GM18909 (cell line): ENCODE measurements around the gene EBI3.
"Not testable (repeated sequence)": the region's sequence is repeated elsewhere in the genome, so short reads cannot be mapped to it uniquely, and the experiment has no call there.

ENCODE experiments used
- ATAC-seq: cut with Tn5 transposase; IDR thresholded peaks from one replicate; pipeline ENCODE4 v1.9.1; 2021; ENCODE audit warnings: mild to moderate bottlenecking; ENCODE audit not compliant: unreplicated experiment, poor library complexity

Gene EBI3

GRCh38 chr19:4274321-4274686 is 45.0 kb downstream of the EBI3 start:
- ATAC-seq, result not testable (repeated sequence)

- ATAC-seq, result no peak
Observed at GRCh38 chr19:4277191-4277696, 47.9 kb downstream of the EBI3 start.

DNA sequence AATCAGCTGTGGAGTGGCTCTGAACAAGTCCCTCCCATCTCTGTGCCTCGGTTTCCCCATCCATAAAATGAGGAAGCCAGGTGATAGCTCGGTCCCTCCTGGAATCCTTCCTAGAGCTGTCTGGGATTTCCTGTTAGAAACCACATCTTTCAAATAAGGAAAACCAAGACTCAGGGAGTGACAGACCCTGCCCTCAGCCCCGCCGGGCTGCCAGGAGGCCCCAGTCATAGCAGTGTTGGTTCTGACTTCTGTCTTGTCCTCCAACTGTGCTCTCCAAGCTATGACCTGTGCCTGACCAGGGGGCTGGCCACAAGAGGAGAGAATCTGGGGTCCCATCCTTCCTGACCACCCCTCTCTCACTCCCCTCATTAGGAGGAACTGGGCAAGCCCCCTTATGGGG is 48.7 kb downstream of the EBI3 start:
- ATAC-seq, result no peak

GRCh38 chr19:4278419-4279266 is 49.3 kb downstream of the EBI3 start, which contains the start of gene SHD:
Gene SHD (plus strand): TSS chr19:4279266. CDS start chr19:4280064, 798 bp downstream.
- ATAC-seq, result no peak

DNA sequence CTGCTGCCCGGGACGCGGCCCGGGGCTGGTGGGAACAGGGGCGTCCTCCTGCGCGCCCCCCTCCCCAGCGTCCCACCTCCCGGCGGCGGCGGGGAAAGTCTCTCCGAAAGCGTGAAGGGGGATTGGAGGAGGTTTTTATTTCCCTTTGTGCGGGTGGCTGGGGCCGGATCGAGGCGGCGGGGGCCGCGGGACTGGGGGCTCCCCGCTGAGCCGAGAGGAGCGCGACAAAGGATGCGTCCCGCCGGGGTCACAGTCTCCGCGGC is 49.9 kb downstream of the EBI3 start:
- ATAC-seq, result no peak

GRCh38 chr19:4279530-4280422 is 50.5 kb downstream of the EBI3 start:
- no peak for ATAC-seq

DNA sequence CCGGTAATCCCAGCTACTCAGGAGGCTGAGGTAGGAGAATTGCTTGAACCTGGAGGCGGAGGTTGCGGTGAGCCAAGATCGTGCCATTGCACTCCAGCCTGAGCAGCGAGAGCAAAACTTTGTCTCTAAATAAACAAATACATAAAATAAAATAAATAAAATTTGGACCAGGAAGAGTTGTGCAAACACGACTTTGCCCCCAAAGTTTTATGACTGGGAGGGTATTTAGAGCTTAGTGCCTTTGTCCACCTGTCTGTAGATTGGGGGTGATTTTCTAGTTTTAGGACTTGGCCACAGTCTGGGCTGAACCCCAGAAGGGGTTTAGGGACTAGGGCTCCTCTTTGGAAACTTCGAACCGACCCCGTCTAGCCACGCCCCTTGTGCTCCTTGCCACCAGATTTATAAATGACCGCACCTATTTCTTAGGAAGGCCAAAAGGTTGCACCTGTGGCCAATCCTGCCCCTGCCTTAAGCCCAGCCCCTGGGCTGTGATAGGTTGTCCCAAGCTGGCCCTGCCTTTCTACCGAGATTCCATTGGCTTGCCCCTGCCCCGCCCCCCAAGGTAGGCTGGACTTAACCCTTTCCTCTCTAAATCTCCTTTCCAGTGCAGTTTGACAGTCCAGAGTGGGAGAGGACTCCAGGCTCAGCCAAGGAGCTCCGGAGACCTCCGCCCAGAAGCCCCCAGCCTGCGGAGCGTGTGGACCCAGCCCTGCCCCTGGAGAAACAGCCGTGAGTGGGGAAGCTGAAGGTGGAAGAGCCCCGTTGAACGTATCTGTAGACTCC is 55.0 kb downstream of the EBI3 start:
- no peak for ATAC-seq

DNA sequence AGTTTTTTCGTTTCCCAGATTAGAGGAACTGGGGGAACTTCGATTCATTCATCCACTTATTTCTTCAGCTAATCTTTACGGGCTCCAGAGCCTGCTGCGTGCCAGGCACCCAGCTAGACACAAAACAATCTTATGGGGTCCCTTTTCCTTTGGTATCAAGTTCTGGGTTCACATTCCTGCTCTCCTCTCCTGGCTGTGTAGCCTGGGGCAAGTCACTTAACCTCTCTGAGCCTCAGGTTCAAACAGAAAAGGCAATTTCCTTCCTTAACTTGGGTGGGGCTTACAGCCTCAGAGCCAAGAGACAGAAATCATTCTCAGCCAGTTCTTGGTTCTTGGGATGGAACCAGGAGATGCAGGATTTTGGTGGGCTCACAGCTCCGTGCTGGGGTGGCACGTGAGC is 55.7 kb downstream of the EBI3 start:
- ATAC-seq, result no peak

- ATAC-seq, result not testable (repeated sequence)
Observed at GRCh38 chr19:4286141-4286540, 56.8 kb downstream of the EBI3 start.
